ENCODE data around the gene MTG1.
"Not testable (repeated sequence)": the region's sequence is repeated elsewhere in the genome, so short reads cannot be mapped to it uniquely, and the experiment has no call there.

Gene MTG1

GRCh38 chr10:133379801-133380666 lies 13.9 kb upstream of the MTG1 start:
- peak overlapping the region; percentile 46; the same call in 1 of the 2 replicates for H3K27ac ChIP-seq
- TF ChIP-seq CTCF (conservative IDR thresholded peaks at IDR 0.05) (no peak), ZFX (IDR thresholded peaks at IDR 0.05) (no peak)

GRCh38 chr10:133381036-133381435 lies 12.9 kb upstream of the MTG1 start:
- TF ChIP-seq CTCF (conservative IDR thresholded peaks at IDR 0.05) (no peak), ZFX (IDR thresholded peaks at IDR 0.05) (no peak)
- H3K27ac ChIP-seq, result no peak overlapping the region

- H3K27ac ChIP-seq, result no peak overlapping the region
- TF ChIP-seq CTCF (conservative IDR thresholded peaks at IDR 0.05) (no peak), ZFX (IDR thresholded peaks at IDR 0.05) (no peak)
Measured at GRCh38 chr10:133383551-133383950, 10.4 kb upstream of the MTG1 start.

GRCh38 chr10:133384071-133384470 lies 9.9 kb upstream of the MTG1 start:
- TF ChIP-seq ZFX (IDR thresholded peaks at IDR 0.05), result no peak
- no peak for TF ChIP-seq CTCF (conservative IDR thresholded peaks at IDR 0.05)
- H3K27ac ChIP-seq, result no peak overlapping the region

- TF ChIP-seq CTCF (conservative IDR thresholded peaks at IDR 0.05), result no peak
- no peak for TF ChIP-seq ZFX (IDR thresholded peaks at IDR 0.05)
Measured at GRCh38 chr10:133385214-133385613, 8.7 kb upstream of the MTG1 start.

GRCh38 chr10:133386951-133387350 lies 7.0 kb upstream of the MTG1 start:
- not testable (repeated sequence) for H3K27ac ChIP-seq

More at GRCh38 chr10:133385214-133385613, 8.7 kb upstream of the MTG1 start:
- no peak overlapping the region for H3K27ac ChIP-seq

- TF ChIP-seq ZFX (IDR thresholded peaks at IDR 0.05) (no peak), CTCF (conservative IDR thresholded peaks at IDR 0.05) (no peak)
- H3K27ac ChIP-seq, result no peak overlapping the region
Measured at GRCh38 chr10:133388236-133388972, 5.6 kb upstream of the MTG1 start.
